Neuronal stem cell (in vitro differentiated cells): ENCODE measurements around the gene LRRC61.

Experiments
- DNase-seq: peaks from one replicate; pipeline ENCODE4 v3.0.0-alpha.2; 2013; ENCODE audit warnings: low spot score
- H2AFZ ChIP-seq: one replicate; pipeline ENCODE4 v1.6.1; 2013; ENCODE audit warnings: mild to moderate bottlenecking, low read length, inconsistent platforms
- H2AK5ac ChIP-seq: 2 replicates; pipeline ENCODE4 v1.6.1; 2013; ENCODE audit warnings: low read depth, mild to moderate bottlenecking, inconsistent platforms, low read length, moderate library complexity, mixed read lengths
- H2BK120ac ChIP-seq: 2 replicates; pipeline ENCODE4 v1.6.1; 2013; ENCODE audit warnings: low read depth, mild to moderate bottlenecking, inconsistent platforms, low read length, moderate library complexity, mixed read lengths
- H2BK12ac ChIP-seq: one replicate; pipeline ENCODE4 v1.6.1; 2013; ENCODE audit warnings: low read length, inconsistent platforms
- H2BK15ac ChIP-seq: 2 replicates; pipeline ENCODE4 v1.6.1; 2013; ENCODE audit warnings: mild to moderate bottlenecking, low read length, inconsistent platforms, mixed read lengths
- H2BK5ac ChIP-seq: one replicate; pipeline ENCODE4 v1.6.1; 2013; ENCODE audit warnings: inconsistent platforms, mild to moderate bottlenecking, low read length, moderate library complexity
- H3K14ac ChIP-seq: one replicate; pipeline ENCODE4 v1.6.1; 2013; ENCODE audit warnings: low read length, inconsistent platforms
- H3K18ac ChIP-seq: 2 replicates; pipeline ENCODE4 v1.6.1; 2013; ENCODE audit warnings: low read length, inconsistent platforms
- H3K23ac ChIP-seq: 2 replicates; pipeline ENCODE4 v1.6.1; 2013; ENCODE audit warnings: low read depth, mild to moderate bottlenecking, mixed read lengths, low read length, inconsistent platforms; ENCODE audit not compliant: poor library complexity
- H3K27ac ChIP-seq: replicated peaks from 3 replicates; pipeline ENCODE4 v1.5.1; 2013; ENCODE audit warnings: low read length, inconsistent platforms
- H3K27me3 ChIP-seq, 3 experiments: 2 replicates each; pipeline ENCODE4 v1.6.1; 2013; ENCODE audit warnings: low read length in 3 of 3, mild to moderate bottlenecking in 2 of 3, inconsistent platforms in 1 of 3, low read depth in 1 of 3, mixed read lengths in 1 of 3, moderate library complexity in 1 of 3; ENCODE audit not compliant: control insufficient read depth in 3 of 3, insufficient read depth in 3 of 3
- H3K36me3 ChIP-seq, 2 donors: replicated peaks in 1 of 2; 2 replicates each; pipeline ENCODE4 v1.6.1; 2013; ENCODE audit warnings: low read length in 2 of 2; ENCODE audit not compliant: control insufficient read depth in 2 of 2, insufficient read depth in 2 of 2
- H3K4ac ChIP-seq: 2 replicates; pipeline ENCODE4 v1.6.1; 2013; ENCODE audit warnings: inconsistent platforms, mild to moderate bottlenecking, low read length, moderate library complexity
- H3K4me1 ChIP-seq, 2 donors: 1 replicate in 1 of 2; 2 replicates in 1 of 2; pipeline ENCODE4 v1.6.1; 2013; ENCODE audit warnings: low read length in 2 of 2, low read depth in 1 of 2; ENCODE audit not compliant: control insufficient read depth in 2 of 2, insufficient read depth in 1 of 2
- H3K4me2 ChIP-seq: one replicate; pipeline ENCODE4 v1.6.1; 2013; ENCODE audit warnings: mild to moderate bottlenecking, low read length, inconsistent platforms; ENCODE audit not compliant: insufficient read depth, poor library complexity, severe bottlenecking
- H3K4me3 ChIP-seq, 2 donors: 2 replicates each; pipeline ENCODE4 v1.5.1; 2013; ENCODE audit warnings: low read length in 2 of 2, mild to moderate bottlenecking in 2 of 2, inconsistent platforms in 1 of 2, moderate library complexity in 1 of 2
- H3K79me1 ChIP-seq: one replicate; pipeline ENCODE4 v1.6.1; 2013; ENCODE audit warnings: low read depth, mild to moderate bottlenecking, inconsistent platforms, low read length, moderate library complexity
- H3K9ac ChIP-seq: one replicate; pipeline ENCODE4 v1.6.1; 2013; ENCODE audit warnings: mild to moderate bottlenecking, low read depth, low read length, inconsistent platforms; ENCODE audit not compliant: poor library complexity
- H3K9me3 ChIP-seq, 2 donors: replicated peaks in 1 of 2; 2 replicates each; pipeline versions ENCODE3 to v1.6.1; 2013; ENCODE audit warnings: low read length in 2 of 2, mild to moderate bottlenecking in 2 of 2, inconsistent platforms in 1 of 2, low read depth in 1 of 2, mixed read lengths in 1 of 2, moderate library complexity in 1 of 2; ENCODE audit not compliant: control insufficient read depth in 2 of 2, insufficient read depth in 1 of 2
- H4K8ac ChIP-seq: one replicate; pipeline ENCODE4 v1.6.1; 2013; ENCODE audit warnings: low read depth, mild to moderate bottlenecking, inconsistent platforms, low read length, moderate library complexity
- H4K91ac ChIP-seq: one replicate; pipeline ENCODE4 v1.6.1; 2013; ENCODE audit warnings: low read length, low read depth, mild to moderate bottlenecking, inconsistent platforms; ENCODE audit not compliant: poor library complexity
- WGBS, 2 donors: extraction: QIAGEN DNeasy Blood & Tissue Kit; methylation state at CpG; one replicate each; pipeline ENCODE4 v1.1.7; 2013; ENCODE audit warnings: missing lambda C conversion rate in 2 of 2, mixed read lengths in 1 of 2; ENCODE audit not compliant: insufficient read length in 2 of 2, insufficient replicate concordance in 1 of 2; ENCODE audit errors: extremely low coverage in 2 of 2; 5-methylcytosine and 5-hydroxymethylcytosine counted together

The LRRC61 gene

DNA sequence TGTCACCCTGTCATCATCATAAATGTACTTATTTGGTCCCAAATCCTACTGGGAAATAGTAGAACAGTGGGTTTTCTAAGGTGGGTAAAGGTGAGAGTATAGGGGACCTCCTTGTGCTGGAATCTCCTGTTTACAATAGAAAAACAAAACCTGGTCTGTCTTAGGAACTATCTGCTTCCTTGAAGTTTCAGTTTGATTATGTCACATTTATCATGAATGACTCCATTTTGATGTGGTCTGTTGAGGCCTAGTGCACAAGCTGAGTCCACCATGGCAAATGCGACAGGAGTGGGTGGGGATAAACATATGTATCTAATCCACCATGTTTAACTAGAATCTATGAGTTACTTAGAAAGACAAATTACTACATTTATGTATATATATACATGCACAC, 32.5 kb downstream of the LRRC61 start:
- Histone ChIP-seq H3K23ac (no peak overlapping the region), H2BK120ac (no peak overlapping the region), H3K4ac (no peak overlapping the region), H3K9me3 (no peaks in the 10 kb centered on the region), H2AFZ (no peak overlapping the region), H2BK12ac (no peak overlapping the region), H2BK5ac (no peak overlapping the region), H3K18ac (no peak overlapping the region), H2AK5ac (no peak overlapping the region), H3K9ac (no peak overlapping the region), H3K27me3 (no peaks in the 10 kb centered on the region), H2BK15ac (no peak overlapping the region), H3K36me3 (no peaks in the 10 kb centered on the region), H4K91ac (no peak overlapping the region), H3K4me2 (no peak overlapping the region), H3K79me1 (no peaks in the 10 kb centered on the region), H3K4me3 (no peak overlapping the region), H4K8ac (no peak overlapping the region), H3K27ac (no peak overlapping the region), H3K4me1 (no peaks in the 10 kb centered on the region), H3K14ac (no peak overlapping the region)
- no CpG with 5 or more reads among the region's 1 CpG for WGBS, 2 donors
- no peak for DNase-seq

DNA sequence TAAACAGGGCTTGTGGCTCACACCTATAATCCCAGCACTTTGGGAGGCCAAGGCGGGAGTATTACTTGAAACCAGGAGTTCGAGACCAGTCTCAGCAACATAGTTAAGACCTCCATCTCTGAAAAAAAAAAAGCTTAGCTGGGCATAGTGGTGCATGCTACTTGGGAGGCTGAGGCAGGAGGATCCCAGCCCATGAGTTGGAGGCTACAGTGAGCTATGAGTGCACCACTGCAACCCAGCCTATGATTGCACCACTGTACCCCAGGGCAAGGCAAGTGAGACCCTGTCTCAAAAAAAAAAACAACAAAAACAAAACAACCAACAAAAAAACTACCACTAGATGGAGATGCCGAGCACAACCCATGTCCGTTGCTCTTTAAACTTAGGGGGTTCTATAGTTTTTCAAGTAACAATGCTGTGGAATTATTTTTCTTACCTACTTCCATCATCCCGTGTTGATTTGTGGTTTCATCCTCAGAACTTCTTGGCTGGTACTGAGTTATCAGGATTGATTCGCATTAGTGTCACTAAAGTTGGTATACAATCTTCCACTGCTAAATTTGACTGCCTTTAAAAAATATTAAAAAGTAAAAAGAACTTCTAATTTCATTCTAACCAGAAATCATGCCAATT, 33.2 kb downstream of the LRRC61 start:
- Histone ChIP-seq H3K4me2 (no peak overlapping the region), H2BK15ac (no peak overlapping the region), H3K9ac (no peak overlapping the region), H3K4me1 (peaks cover under 1 to 3% of the 10 kb centered on the region in 2 donors), H3K27me3 (no peaks in the 10 kb centered on the region), H3K4ac (no peak overlapping the region), H2BK120ac (no peak overlapping the region), H2BK5ac (no peak overlapping the region), H2AK5ac (no peak overlapping the region), H2BK12ac (no peak overlapping the region), H4K8ac (no peak overlapping the region), H3K79me1 (no peaks in the 10 kb centered on the region), H3K9me3 (no peaks in the 10 kb centered on the region), H3K14ac (no peak overlapping the region), H3K18ac (no peak overlapping the region), H3K4me3 (no peak overlapping the region), H3K36me3 (no peaks in the 10 kb centered on the region), H3K23ac (no peak overlapping the region), H4K91ac (no peak overlapping the region), H2AFZ (no peak overlapping the region), H3K27ac (no peak overlapping the region)
- no CpG with 5 or more reads among the region's 6 CpGs for WGBS, 2 donors
- peak; percentile 51 for DNase-seq

DNA sequence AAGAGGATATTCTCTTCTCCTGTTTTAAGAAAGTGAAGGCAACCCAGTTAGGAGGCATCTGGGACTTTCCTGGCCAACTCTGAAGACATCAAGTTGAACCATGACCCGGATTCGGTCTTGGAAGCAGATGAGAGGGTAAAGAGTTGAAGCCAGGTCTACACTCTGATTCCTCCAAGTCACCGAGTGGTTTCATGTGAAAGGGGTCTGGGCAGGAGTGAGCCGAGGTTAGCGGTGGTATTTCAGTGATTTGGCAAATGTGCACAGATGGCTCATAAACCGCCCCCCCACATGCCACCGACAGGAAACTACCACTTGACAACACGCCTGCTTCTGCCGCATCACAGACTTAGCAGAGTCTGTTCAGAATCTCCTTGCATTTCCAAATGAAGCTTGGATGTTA, 34.1 kb downstream of the LRRC61 start:
- no peak overlapping the region for H2AFZ ChIP-seq
- no CpG with 5 or more reads among the region's 9 CpGs for WGBS, 2 donors
- no peaks in the 10 kb centered on the region for H3K9me3 ChIP-seq
- H3K14ac ChIP-seq, result no peak overlapping the region
- no peak overlapping the region for H3K4me2 ChIP-seq
- no peaks in the 10 kb centered on the region for H3K79me1 ChIP-seq
- H2BK120ac ChIP-seq, result no peak overlapping the region
- no peaks in the 10 kb centered on the region for H3K36me3 ChIP-seq
- no peak overlapping the region for H2AK5ac ChIP-seq
- H3K27me3 ChIP-seq, result no peaks in the 10 kb centered on the region
- H3K4me1 ChIP-seq, result peaks cover 5 to 11% of the 10 kb centered on the region in 2 donors
- no peak overlapping the region for H3K18ac ChIP-seq
- no peak overlapping the region for H3K27ac ChIP-seq
- H3K9ac ChIP-seq, result no peak overlapping the region
- no peak overlapping the region for H3K23ac ChIP-seq
- no peak overlapping the region for H2BK5ac ChIP-seq
- H2BK12ac ChIP-seq, result no peak overlapping the region
- H3K4me3 ChIP-seq, result no peak overlapping the region
- no peak overlapping the region for H4K8ac ChIP-seq
- no peak overlapping the region for H4K91ac ChIP-seq
- no peak overlapping the region for H3K4ac ChIP-seq
- H2BK15ac ChIP-seq, result no peak overlapping the region
- DNase-seq, result no peak

DNA sequence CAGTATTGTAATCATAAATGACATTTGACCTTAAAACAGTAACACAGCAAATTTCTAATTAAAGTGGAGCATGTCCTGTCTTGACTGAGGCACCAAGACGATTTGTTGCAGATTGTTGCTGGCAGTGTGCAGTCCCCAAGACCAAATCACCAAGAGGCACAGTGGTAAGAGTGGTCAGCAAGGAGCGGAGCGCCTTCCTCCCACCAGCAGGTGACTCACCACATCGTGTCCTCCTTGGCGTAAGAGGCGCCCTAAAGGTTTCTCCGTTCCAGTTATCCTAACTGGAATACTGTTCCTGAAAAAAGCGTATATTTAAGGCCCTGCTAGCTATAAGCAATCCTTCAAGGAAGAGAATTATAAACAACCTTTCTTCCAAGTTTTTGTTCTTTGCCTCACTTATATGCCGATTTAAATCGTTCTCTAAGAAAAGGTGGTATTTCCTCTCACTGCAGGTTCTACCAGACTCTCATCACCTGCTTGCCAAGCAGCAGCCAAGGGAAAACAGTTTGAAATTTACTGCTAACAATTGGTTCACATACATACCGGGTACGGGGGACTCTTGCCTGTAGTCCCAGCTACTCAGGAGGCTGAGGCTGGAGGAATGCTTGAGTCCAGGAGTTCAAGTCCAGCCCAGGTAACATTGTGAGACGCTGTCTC, 34.7 kb downstream of the LRRC61 start:
- H2AFZ ChIP-seq, result no peak overlapping the region
- no peaks in the 10 kb centered on the region for H3K79me1 ChIP-seq
- H2AK5ac ChIP-seq, result no peak overlapping the region
- no peak overlapping the region for H4K91ac ChIP-seq
- no peaks in the 10 kb centered on the region for H3K36me3 ChIP-seq
- DNase-seq, result no peak
- H3K4me1 ChIP-seq, result peaks cover 7 to 16% of the 10 kb centered on the region in 2 donors
- H3K27me3 ChIP-seq, result no peaks in the 10 kb centered on the region
- no peak overlapping the region for H2BK12ac ChIP-seq
- no peak overlapping the region for H3K23ac ChIP-seq
- H3K27ac ChIP-seq, result no peak overlapping the region
- no peak overlapping the region for H3K18ac ChIP-seq
- no peak overlapping the region for H4K8ac ChIP-seq
- WGBS, 2 donors, result no CpG with 5 or more reads among the region's 13 CpGs
- no peak overlapping the region for H3K4me3 ChIP-seq
- H2BK15ac ChIP-seq, result no peak overlapping the region
- no peak overlapping the region for H3K4me2 ChIP-seq
- H3K9me3 ChIP-seq, result no peaks in the 10 kb centered on the region
- no peak overlapping the region for H2BK120ac ChIP-seq
- no peak overlapping the region for H2BK5ac ChIP-seq
- no peak overlapping the region for H3K14ac ChIP-seq
- no peak overlapping the region for H3K9ac ChIP-seq
- no peak overlapping the region for H3K4ac ChIP-seq
